Neural cell (in vitro differentiated cells): Measurements from ENCODE around the gene IL22RA2.

Experiments
- EP300 ChIP-seq: fragments of 450-650 bp; conservative IDR thresholded peaks from 2 replicates; pipeline ENCODE4 v1.6.1; 2014; ENCODE audit warnings: antibody characterized with exemption, mild to moderate bottlenecking, moderate library complexity; ENCODE audit not compliant: poor library complexity, severe bottlenecking
- EZH2 ChIP-seq: fragments of 200-600, 300-800 bp; shearing (Covaris generic), sonication (generic); IDR thresholded peaks from 2 replicates; pipeline ENCODE4 v1.6.1; 2014; ENCODE audit warnings: antibody characterized with exemption, low read length, borderline replicate concordance, mild to moderate bottlenecking; ENCODE audit not compliant: insufficient read depth, poor library complexity, severe bottlenecking
- MXI1 ChIP-seq: fragments of 450-650 bp; conservative IDR thresholded peaks from 2 replicates; pipeline ENCODE4 v1.6.1; 2014; ENCODE audit warnings: antibody characterized with exemption, mild to moderate bottlenecking; ENCODE audit not compliant: poor library complexity, severe bottlenecking
- POLR2AphosphoS5 ChIP-seq: IDR thresholded peaks from 2 replicates; pipeline ENCODE4 v1.6.1; 2012
- RAD21 ChIP-seq: fragments of 450-650 bp; conservative IDR thresholded peaks from 2 replicates; pipeline ENCODE4 v1.6.1; 2014; ENCODE audit warnings: antibody characterized with exemption, mild to moderate bottlenecking, moderate library complexity
- SMC3 ChIP-seq: fragments of 450-650 bp; conservative IDR thresholded peaks from 2 replicates; pipeline ENCODE4 v1.6.1; 2014; ENCODE audit warnings: antibody characterized with exemption, mild to moderate bottlenecking, moderate library complexity; ENCODE audit not compliant: poor library complexity
- TAF1 ChIP-seq: IDR thresholded peaks from 2 replicates; pipeline ENCODE4 v1.6.1; 2012; ENCODE audit warnings: low read depth
- TF ChIP-seq, protein P1 (sequence below): fragments of 450-650 bp; IDR thresholded peaks from 2 replicates; pipeline ENCODE4 v1.5.1; 2014; ENCODE audit warnings: antibody characterized with exemption, mild to moderate bottlenecking, moderate library complexity; ENCODE audit not compliant: poor library complexity, severe bottlenecking

GRCh38 chr6:137126875-137127485 is 46.5 kb downstream of the IL22RA2 start:
- TF ChIP-seq, protein P1, sequence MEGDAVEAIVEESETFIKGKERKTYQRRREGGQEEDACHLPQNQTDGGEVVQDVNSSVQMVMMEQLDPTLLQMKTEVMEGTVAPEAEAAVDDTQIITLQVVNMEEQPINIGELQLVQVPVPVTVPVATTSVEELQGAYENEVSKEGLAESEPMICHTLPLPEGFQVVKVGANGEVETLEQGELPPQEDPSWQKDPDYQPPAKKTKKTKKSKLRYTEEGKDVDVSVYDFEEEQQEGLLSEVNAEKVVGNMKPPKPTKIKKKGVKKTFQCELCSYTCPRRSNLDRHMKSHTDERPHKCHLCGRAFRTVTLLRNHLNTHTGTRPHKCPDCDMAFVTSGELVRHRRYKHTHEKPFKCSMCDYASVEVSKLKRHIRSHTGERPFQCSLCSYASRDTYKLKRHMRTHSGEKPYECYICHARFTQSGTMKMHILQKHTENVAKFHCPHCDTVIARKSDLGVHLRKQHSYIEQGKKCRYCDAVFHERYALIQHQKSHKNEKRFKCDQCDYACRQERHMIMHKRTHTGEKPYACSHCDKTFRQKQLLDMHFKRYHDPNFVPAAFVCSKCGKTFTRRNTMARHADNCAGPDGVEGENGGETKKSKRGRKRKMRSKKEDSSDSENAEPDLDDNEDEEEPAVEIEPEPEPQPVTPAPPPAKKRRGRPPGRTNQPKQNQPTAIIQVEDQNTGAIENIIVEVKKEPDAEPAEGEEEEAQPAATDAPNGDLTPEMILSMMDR, result no peak
- TF ChIP-seq EZH2 (no peak), RAD21 (no peak), EP300 (no peak), MXI1 (no peak), POLR2AphosphoS5 (no peak), TAF1 (no peak), SMC3 (no peak)
